Stomach smooth muscle (tissue), 2 donors: ENCODE results near the gene RSPO3.
"Not testable (repeated sequence)": the region's sequence is repeated elsewhere in the genome, so short reads cannot be mapped to it uniquely, and the experiment has no call there.

Source experiments
- H3K27ac ChIP-seq: one replicate; pipeline ENCODE4 v1.7.0; 2013; ENCODE audit warnings: mild to moderate bottlenecking, low read length, inconsistent platforms
- H3K27me3 ChIP-seq, 2 donors: one replicate each; pipeline ENCODE4 v1.7.0; 2013; ENCODE audit warnings: low read length in 2 of 2; ENCODE audit not compliant: insufficient read depth in 2 of 2, control insufficient read depth in 1 of 2
- H3K36me3 ChIP-seq, 2 donors: one replicate each; pipeline ENCODE4 v1.7.0; 2013; ENCODE audit warnings: low read length in 2 of 2; ENCODE audit not compliant: control insufficient read depth in 2 of 2, insufficient read depth in 2 of 2
- H3K4me1 ChIP-seq: one replicate; pipeline ENCODE4 v1.7.0; 2013; ENCODE audit warnings: low read length; ENCODE audit not compliant: control insufficient read depth, insufficient read depth
- H3K4me3 ChIP-seq, 2 donors: one replicate each; pipeline ENCODE4 v1.7.0; 2013; ENCODE audit warnings: low read length in 2 of 2
- H3K9ac ChIP-seq, 2 donors: one replicate each; pipeline ENCODE4 v1.7.0; 2013; ENCODE audit warnings: low read length in 2 of 2, mild to moderate bottlenecking in 1 of 2
- H3K9me3 ChIP-seq, 2 donors: one replicate each; pipeline ENCODE4 v1.7.0; 2013; ENCODE audit warnings: low read length in 2 of 2; ENCODE audit not compliant: control insufficient read depth in 2 of 2
- donor health status: healthy.
- donor health status: Pancreatic carcinoma.

Gene RSPO3

DNA sequence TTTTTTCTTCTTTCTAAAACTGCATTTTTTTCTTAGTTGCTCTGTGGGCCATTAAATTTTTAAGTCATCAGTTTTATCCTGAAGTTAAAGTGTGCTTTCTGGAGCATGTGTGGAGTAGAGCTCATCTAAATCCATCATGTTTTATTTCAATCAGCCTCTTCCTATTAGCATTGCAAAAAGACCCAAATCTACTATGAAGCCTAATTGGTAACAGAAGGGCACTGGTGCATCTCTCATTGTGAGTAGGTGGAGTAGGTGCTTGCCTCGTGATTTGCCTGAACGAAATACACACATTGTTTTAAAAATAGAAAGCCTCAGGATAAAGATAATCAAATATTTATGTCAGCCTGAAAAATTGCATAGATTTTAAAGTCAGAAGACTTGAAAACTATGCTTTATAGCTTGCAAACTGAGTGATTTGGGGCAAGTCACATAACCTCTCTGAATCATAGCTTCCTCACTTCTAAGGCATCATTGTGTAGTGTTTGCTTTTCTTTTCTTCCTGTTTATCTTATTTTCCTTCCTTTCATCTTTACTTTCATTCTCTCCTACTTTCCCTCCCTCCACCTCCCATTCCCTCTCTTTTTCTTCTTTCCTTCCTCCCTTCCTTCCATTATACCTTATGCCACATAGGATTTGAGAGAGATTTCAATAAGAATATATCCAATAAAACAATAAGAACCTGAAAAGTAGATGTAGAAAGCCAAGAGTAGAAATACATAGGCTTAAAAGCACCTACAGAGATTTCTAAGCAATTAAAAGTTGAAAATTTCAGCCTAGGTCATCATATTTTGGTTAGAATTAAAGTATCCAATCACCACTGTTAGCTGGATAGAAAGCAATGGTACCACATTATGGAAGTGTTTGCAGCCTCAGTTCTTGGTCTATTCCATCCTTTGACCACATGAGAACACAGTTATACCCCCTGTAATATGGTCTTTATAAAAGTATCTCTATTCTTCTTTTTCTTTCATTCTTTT lies 98.6 kb downstream of the RSPO3 start:
- no peaks in the 10 kb centered on the region for H3K4me1 ChIP-seq
- no peaks in the 10 kb centered on the region for H3K9me3 ChIP-seq
- no peak overlapping the region for H3K9ac ChIP-seq
- no peak overlapping the region for H3K4me3 ChIP-seq
- H3K27ac ChIP-seq, result no peak overlapping the region
- H3K27me3 ChIP-seq, result no peaks in the 10 kb centered on the region
- H3K36me3 ChIP-seq, result no peaks in the 10 kb centered on the region

GRCh38 chr6:127219869-127220268 lies 101.4 kb downstream of the RSPO3 start:
- Histone ChIP-seq H3K36me3 (no peaks in the 10 kb centered on the region), H3K27me3 (no peaks in the 10 kb centered on the region), H3K27ac (peak overlapping the region; percentile 2), H3K9me3 (no peaks in the 10 kb centered on the region), H3K9ac (no peak overlapping the region), H3K4me1 (no peaks in the 10 kb centered on the region), H3K4me3 (no peak overlapping the region)

- H3K27me3 ChIP-seq, result no peaks in the 10 kb centered on the region
- H3K4me3 ChIP-seq, result no peak overlapping the region
- no peak overlapping the region for H3K27ac ChIP-seq
- H3K9ac ChIP-seq, result no peak overlapping the region
- H3K9me3 ChIP-seq, result no peaks in the 10 kb centered on the region
- no peaks in the 10 kb centered on the region for H3K4me1 ChIP-seq
- no peaks in the 10 kb centered on the region for H3K36me3 ChIP-seq
Observed at GRCh38 chr6:127221201-127221600, 102.7 kb downstream of the RSPO3 start.

- H3K4me3 ChIP-seq, result no peak overlapping the region
- no peaks in the 10 kb centered on the region for H3K4me1 ChIP-seq
- no peak overlapping the region for H3K27ac ChIP-seq
Observed at GRCh38 chr6:127222418-127222817, 103.9 kb downstream of the RSPO3 start.

DNA sequence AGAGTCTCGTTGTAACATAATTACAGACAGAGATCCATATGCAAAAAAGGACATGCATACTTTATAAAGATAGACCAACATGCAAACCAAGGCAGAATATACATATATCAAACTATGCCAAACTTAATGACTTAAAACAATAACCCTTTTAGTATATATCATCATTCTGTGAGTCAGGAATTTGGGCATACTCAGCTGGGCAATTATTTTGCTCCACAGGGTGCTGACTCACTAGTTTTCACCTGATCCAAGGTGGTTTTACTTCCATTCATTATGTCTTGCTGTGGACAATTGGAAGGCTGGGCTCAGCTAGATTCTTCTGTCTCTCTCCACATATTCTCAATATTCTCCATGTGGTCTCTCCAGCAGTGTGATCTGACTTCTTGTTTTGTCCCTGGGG lies 107.0 kb downstream of the RSPO3 start:
- Histone ChIP-seq H3K27me3 (no peaks in the 10 kb centered on the region), H3K27ac (no peak overlapping the region), H3K9ac (no peak overlapping the region), H3K4me1 (no peaks in the 10 kb centered on the region), H3K9me3 (peaks cover 0 to 3% of the 10 kb centered on the region in 2 donors), H3K36me3 (no peaks in the 10 kb centered on the region), H3K4me3 (no peak overlapping the region)

More at GRCh38 chr6:127222418-127222817, 103.9 kb downstream of the RSPO3 start:
- Histone ChIP-seq H3K27me3 (no peaks in the 10 kb centered on the region), H3K36me3 (no peaks in the 10 kb centered on the region), H3K9me3 (no peaks in the 10 kb centered on the region), H3K9ac (no peak overlapping the region)

DNA sequence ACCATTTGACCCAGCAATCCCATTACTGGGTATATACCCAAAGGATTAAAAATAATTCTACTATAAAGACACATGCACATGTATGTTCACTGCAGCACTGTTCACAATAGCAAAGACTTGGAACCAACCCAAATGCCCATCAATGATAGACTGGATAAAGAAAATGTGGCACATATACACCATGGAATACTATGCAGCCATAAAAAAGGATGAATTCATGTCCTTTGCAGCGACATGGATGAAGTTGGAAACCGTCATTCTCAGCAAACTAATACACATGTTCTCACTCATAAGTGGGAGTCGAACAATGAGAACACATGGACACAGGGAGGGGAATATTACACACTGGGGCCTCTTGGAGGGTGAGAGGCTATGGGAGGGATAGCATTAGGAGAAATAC lies 115.3 kb downstream of the RSPO3 start:
- not testable (repeated sequence) for H3K27ac ChIP-seq, H3K27me3 ChIP-seq, H3K9me3 ChIP-seq, H3K36me3 ChIP-seq, H3K4me1 ChIP-seq, H3K4me3 ChIP-seq, H3K9ac ChIP-seq

DNA sequence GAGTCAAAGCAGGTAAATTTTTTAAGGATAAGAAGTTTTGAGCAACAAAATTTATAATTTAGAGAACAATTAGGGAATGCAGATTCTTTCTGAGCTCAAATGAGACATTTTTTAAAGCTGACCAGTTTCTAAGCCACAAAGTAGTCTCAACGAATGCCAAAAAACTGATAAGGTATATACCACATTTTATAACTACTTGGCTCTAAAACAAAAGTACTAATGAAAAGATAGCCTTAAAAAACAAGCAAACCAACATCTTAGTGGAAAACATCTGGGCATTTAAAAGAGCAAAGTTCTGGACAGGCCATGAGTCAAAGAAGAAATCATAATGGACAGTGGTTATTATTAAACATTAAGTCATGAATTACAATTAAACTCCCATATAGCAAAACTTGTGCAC lies 125.0 kb downstream of the RSPO3 start:
- H3K4me1 ChIP-seq, result no peaks in the 10 kb centered on the region
- no peak overlapping the region for H3K27ac ChIP-seq
- H3K9ac ChIP-seq, result no peak overlapping the region
- no peak overlapping the region for H3K4me3 ChIP-seq
- no peaks in the 10 kb centered on the region for H3K27me3 ChIP-seq
- H3K9me3 ChIP-seq, result no peaks in the 10 kb centered on the region
- H3K36me3 ChIP-seq, result no peaks in the 10 kb centered on the region
